Stomach (tissue), 4 donors: ENCODE measurements around the gene COL9A3.

ENCODE experiments used
- CTCF ChIP-seq, 7 experiments: fragments of 450-650 bp in 4 of 7; fragments of 200-600 bp in 3 of 7; sonication (generic) in 3 of 7; IDR thresholded peaks; one replicate each; pipeline ENCODE4 v1.5.1; 2016 to 2019; ENCODE audit warnings: antibody characterized with exemption in 7 of 7, control low read depth in 2 of 7, mild to moderate bottlenecking in 1 of 7
- EP300 ChIP-seq: sonication (generic); formaldehyde crosslinking; IDR thresholded peaks from one replicate; pipeline ENCODE4 v1.6.1; 2017; ENCODE audit warnings: antibody characterized with exemption

GRCh38 chr20:62876902-62877816 lies 60.3 kb downstream of the COL9A3 start:
- TF ChIP-seq CTCF (IDR thresholded peaks at IDR 0.05) (no peak), EP300 (no peak)
